Measurements from ENCODE around the gene PPM1F. TPM values are rescaled to one million over a fixed set of nuclear protein-coding genes. Genes with fewer than 3 reads are reported as not detected.
A peak's percentile ranks its signal among the peaks of the same experiment; 100 is the strongest.
"Not testable (repeated sequence)": the region's sequence is repeated elsewhere in the genome, so short reads cannot be mapped to it uniquely, and the experiment has no call there.

The PPM1F gene
- total RNA-seq, 1 experiment from 2014 or later: 19.7 TPM

DNA sequence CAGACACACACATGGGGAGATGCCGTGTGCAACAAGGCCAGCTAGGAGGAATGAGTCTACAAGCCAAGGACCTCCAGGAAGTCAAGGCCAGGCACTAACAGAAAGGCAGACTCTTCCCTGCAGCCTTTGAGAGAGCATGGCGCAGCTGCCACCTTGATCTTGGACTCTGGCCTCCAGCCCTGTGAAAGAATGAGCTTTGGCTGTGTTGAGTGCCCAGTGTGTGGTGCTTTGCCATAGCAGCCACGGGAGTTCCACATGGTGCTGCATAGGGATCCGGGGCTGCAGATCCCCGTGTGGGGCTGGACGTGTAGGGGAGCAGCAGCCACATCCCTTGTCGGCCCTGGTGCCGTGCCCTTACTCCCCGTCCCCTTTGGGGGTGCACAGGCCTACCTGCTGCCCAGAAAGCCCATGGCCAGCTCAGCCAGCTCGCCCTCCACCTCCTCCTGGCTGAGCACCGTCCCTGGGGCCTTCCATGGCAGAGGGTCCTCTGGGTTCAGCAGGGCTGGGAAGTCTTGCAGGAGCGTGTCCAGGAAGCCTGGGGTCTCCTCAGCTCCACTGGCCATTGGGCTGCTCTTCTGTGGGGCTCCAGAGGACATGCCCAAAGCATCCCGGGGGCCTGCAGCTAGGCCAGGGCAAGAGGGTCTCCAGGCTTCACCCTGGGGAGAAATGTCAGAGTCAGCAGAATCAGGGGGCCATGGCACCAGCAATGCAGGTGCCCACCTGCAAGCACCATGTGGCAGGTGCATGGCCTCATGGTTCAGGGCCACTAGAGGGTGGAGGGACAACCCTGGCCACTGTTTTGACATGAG is 7.0 kb downstream of the PPM1F start:
- H3K36me3 ChIP-seq (replicated peaks; ENCODE audit: control insufficient read depth, insufficient read depth, low read length): peaks cover 5% of the 10 kb centered on the region
- no peak overlapping the region for H3K4me3 ChIP-seq (ENCODE audit: insufficient read depth, low read depth, low read length)
- H3K27me3 ChIP-seq (ENCODE audit: control insufficient read depth, insufficient read depth, low read length): no peaks in the 10 kb centered on the region
- no peak for DNase-seq

GRCh38 chr22:21944871-21945270 is 7.8 kb downstream of the PPM1F start:
- DNase-seq: no peak
- Histone ChIP-seq H3K27me3 (ENCODE audit: control insufficient read depth, insufficient read depth, low read length) (no peaks in the 10 kb centered on the region), H3K36me3 (replicated peaks; ENCODE audit: control insufficient read depth, insufficient read depth, low read length) (peaks cover 5% of the 10 kb centered on the region), H3K4me3 (ENCODE audit: insufficient read depth, low read depth, low read length) (no peak overlapping the region)

DNA sequence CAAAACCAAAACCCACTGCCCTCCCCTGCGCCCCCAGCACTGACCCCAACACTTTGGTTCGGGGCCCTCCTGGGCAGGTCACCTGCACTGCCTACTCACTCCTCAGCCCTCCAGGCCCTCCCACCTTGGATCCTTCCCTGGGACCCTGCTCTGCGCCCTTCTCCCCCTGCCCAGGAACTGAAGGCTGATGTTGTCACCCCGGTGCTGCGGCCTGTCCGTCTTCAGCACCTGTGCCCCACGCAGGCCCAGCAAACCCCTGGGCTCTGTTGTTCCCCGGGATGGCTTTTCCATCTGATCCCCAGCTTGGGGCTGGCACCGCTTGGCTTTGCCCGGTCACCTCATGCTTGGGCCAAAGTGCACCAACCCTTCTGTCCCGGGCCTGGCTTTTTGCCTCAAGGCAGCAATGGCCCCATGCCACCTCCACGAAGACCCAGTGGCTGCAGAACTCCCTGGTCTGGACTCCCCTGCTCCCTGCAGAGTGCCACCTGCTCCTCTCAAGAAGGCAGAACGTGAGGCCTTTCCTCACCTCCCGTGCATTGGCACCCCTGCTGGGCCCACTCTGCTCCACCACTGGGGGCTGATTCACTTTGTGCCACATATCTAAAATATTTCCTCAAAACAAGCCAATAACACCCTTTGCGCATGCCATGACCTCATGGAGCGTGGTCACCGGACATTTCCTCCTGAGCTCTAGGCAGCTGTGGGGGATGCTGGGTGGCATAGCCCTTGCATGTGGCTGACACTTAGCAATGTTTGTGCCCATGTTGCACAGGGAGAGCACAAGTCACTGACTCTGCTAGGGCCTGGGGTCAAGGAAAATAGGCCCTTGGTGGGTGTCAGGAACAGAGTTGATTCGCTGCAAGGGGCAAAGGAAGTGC is 8.8 kb downstream of the PPM1F start:
- Histone ChIP-seq H3K36me3 (replicated peaks; ENCODE audit: control insufficient read depth, insufficient read depth, low read length) (peaks cover 5% of the 10 kb centered on the region), H3K4me3 (ENCODE audit: insufficient read depth, low read depth, low read length) (no peak overlapping the region), H3K27me3 (ENCODE audit: control insufficient read depth, insufficient read depth, low read length) (no peaks in the 10 kb centered on the region)
- DNase-seq: no peak

- H3K36me3 ChIP-seq (replicated peaks; ENCODE audit: control insufficient read depth, insufficient read depth, low read length): peaks cover 5% of the 10 kb centered on the region
- H3K4me3 ChIP-seq (ENCODE audit: insufficient read depth, low read depth, low read length): no peak overlapping the region
- DNase-seq: no peak
- no peaks in the 10 kb centered on the region for H3K27me3 ChIP-seq (ENCODE audit: control insufficient read depth, insufficient read depth, low read length)
Measured at GRCh38 chr22:21942407-21943343, 10.0 kb downstream of the PPM1F start.

DNA sequence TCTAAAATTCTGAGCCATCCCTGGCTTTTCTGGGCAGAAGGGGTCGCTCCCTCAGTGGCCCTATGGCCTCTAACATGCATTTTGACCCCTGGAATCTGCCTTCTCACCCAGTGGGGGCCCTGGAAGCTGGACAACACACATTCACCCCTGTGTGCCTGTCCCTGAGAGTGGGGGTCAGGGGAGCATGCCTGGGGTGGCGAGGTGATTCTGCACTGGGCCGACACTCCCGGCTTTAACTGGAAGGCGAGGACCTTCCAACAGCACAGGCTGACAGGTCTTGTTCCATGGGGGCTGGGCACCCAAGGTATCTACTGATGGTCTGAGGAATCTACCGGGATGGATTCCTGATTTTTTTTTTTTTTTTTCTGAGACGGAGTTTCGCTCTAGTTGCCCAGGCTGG is 10.7 kb downstream of the PPM1F start:
- H3K36me3 ChIP-seq (replicated peaks; ENCODE audit: control insufficient read depth, insufficient read depth, low read length): peaks cover 5% of the 10 kb centered on the region

GRCh38 chr22:21940521-21940920 is 12.1 kb downstream of the PPM1F start:
- no peak for DNase-seq
- Histone ChIP-seq H3K4me3 (ENCODE audit: insufficient read depth, low read depth, low read length) (no peak overlapping the region), H3K36me3 (replicated peaks; ENCODE audit: control insufficient read depth, insufficient read depth, low read length) (peaks cover 4% of the 10 kb centered on the region), H3K27me3 (ENCODE audit: control insufficient read depth, insufficient read depth, low read length) (no peaks in the 10 kb centered on the region)

More for the DNA sequence above, 10.7 kb downstream of the PPM1F start:
- Histone ChIP-seq H3K4me3 (ENCODE audit: insufficient read depth, low read depth, low read length) (no peak overlapping the region), H3K27me3 (ENCODE audit: control insufficient read depth, insufficient read depth, low read length) (no peaks in the 10 kb centered on the region)
- no peak for DNase-seq

GRCh38 chr22:21939935-21940334 is 12.7 kb downstream of the PPM1F start:
- not testable (repeated sequence) for H3K27me3 ChIP-seq (ENCODE audit: control insufficient read depth, insufficient read depth, low read length); H3K4me3 ChIP-seq (ENCODE audit: insufficient read depth, low read depth, low read length); DNase-seq; H3K36me3 ChIP-seq (replicated peaks; ENCODE audit: control insufficient read depth, insufficient read depth, low read length)

- DNase-seq: no peak
- H3K27me3 ChIP-seq (ENCODE audit: control insufficient read depth, insufficient read depth, low read length): no peaks in the 10 kb centered on the region
- peaks cover 2% of the 10 kb centered on the region; the same call in 1 of the 2 replicates for H3K36me3 ChIP-seq (replicated peaks; ENCODE audit: control insufficient read depth, insufficient read depth, low read length)
- H3K4me3 ChIP-seq (ENCODE audit: insufficient read depth, low read depth, low read length): no peak overlapping the region
Measured at GRCh38 chr22:21939461-21939913, 13.2 kb downstream of the PPM1F start.

DNA sequence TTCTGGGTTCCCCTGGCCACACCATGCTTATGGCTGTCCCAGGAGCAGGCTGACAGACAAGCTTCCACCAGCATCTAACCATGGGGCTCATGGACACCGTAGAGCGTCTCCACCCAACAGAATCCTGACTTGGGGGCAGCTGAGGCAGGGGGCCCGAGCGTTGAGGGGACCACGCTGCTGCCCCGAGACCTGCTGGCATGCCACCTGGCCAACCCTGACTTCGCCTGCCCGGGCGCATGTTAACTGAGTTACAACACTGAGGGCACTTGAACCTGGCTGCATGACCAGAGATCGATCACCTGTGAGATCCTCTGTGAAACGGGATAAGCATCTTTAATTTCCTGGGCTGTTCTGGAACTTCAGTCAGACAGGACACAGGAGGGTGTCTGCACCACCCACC is 13.7 kb downstream of the PPM1F start:
- H3K27me3 ChIP-seq (ENCODE audit: control insufficient read depth, insufficient read depth, low read length): no peaks in the 10 kb centered on the region
- no peak overlapping the region for H3K4me3 ChIP-seq (ENCODE audit: insufficient read depth, low read depth, low read length)
- DNase-seq: no peak
- H3K36me3 ChIP-seq (replicated peaks; ENCODE audit: control insufficient read depth, insufficient read depth, low read length): peaks cover 2% of the 10 kb centered on the region; the same call in 1 of the 2 replicates

- peak; percentile 98 for DNase-seq
- Histone ChIP-seq H3K4me3 (ENCODE audit: insufficient read depth, low read depth, low read length) (peak overlapping the region; percentile 79), H3K27me3 (ENCODE audit: control insufficient read depth, insufficient read depth, low read length) (no peaks in the 10 kb centered on the region), H3K36me3 (replicated peaks; ENCODE audit: control insufficient read depth, insufficient read depth, low read length) (peaks cover 2% of the 10 kb centered on the region)
Measured at GRCh38 chr22:21938071-21938822, 14.4 kb downstream of the PPM1F start.

- Histone ChIP-seq H3K27me3 (ENCODE audit: control insufficient read depth, insufficient read depth, low read length) (no peaks in the 10 kb centered on the region), H3K4me3 (ENCODE audit: insufficient read depth, low read depth, low read length) (peak overlapping the region; percentile 79; the same call in 1 of the 2 replicates), H3K36me3 (replicated peaks; ENCODE audit: control insufficient read depth, insufficient read depth, low read length) (no peaks in the 10 kb centered on the region; the same call in 1 of the 2 replicates)
- peak; percentile 68 for DNase-seq
Measured at GRCh38 chr22:21937821-21938070, 14.9 kb downstream of the PPM1F start.

DNA sequence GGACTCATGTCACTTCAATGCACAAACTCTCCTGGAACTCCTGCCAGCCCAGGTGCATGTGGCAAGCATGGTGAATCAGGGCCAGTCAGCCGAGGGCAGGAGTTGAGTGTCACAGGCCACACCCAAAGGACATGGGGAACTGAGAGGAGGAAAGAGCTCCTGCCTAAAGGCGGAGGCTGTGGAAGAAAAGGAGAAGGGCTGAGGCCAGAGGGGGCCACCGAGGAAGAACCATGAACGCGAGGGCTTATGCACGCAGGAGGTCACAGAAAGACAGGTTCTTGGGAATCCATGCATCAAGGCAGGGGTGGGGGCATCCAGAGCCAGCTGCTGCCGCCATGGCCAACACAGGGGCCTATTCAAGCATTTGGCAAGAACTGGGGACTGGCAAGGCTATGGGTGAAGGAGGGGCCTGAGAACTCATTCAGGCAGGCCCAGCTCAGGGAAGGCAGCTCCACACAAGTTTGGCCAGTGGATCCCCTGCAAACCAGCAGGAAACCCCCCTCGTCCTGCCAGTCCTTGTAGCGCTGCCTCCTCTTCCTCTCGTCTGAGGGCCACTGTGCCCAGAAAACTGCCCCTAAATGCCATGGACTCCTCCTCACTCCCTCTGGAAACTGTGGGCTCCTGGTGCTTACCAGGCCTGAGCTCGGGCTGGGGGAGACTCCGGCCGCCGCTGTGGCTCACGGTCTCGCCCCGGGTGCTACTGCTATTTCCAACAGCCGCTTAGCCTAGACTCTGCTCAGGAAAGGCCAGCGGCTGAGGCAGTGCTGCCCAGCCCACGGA is 15.4 kb downstream of the PPM1F start:
- H3K27me3 ChIP-seq (ENCODE audit: control insufficient read depth, insufficient read depth, low read length): no peaks in the 10 kb centered on the region
- H3K36me3 ChIP-seq (replicated peaks; ENCODE audit: control insufficient read depth, insufficient read depth, low read length): no peaks in the 10 kb centered on the region; the same call in 1 of the 2 replicates
- no peak for DNase-seq
- no peak overlapping the region for H3K4me3 ChIP-seq (ENCODE audit: insufficient read depth, low read depth, low read length)

DNA sequence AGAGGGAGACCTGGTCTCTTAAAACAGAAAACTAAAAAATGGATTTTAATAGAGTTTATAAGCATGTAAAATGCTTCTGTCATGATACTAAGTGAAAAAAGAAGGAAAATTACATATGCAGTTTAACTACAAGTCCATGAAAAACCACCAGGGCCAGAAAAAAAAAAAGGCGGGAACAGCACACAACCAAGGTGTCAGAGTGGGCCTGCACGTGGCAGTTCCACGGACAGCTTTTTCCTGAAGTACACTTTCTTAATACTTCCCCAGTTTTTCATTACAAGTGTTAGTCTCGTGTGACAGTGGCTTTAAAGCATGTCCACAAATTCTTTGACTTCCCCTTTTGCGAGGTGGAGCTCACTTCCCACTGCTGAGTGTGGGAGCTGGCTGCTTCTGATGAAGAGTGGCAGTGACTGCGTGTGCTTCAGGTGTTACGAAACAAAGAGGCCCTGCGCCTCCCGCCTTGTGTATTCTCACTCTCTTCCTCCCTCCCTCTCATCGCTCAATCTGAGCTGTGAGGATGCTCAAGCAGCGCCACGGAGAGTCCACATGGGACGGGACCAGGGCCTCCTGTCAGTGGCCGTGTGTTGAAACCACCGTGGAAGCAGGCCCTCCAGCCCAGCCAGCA is 16.4 kb downstream of the PPM1F start:
- Histone ChIP-seq H3K4me3 (ENCODE audit: insufficient read depth, low read depth, low read length) (no peak overlapping the region), H3K27me3 (ENCODE audit: control insufficient read depth, insufficient read depth, low read length) (no peaks in the 10 kb centered on the region), H3K36me3 (replicated peaks; ENCODE audit: control insufficient read depth, insufficient read depth, low read length) (no peaks in the 10 kb centered on the region; the same call in 1 of the 2 replicates)
- DNase-seq: no peak
